Measurements from ENCODE around the gene CAPNS1.

- TF ChIP-seq FOXA1 (IDR thresholded peaks at IDR 0.05) = no peak
- no peak for TF ChIP-seq CTCF (IDR thresholded peaks at IDR 0.05; ENCODE audit: low read depth, low read length, missing input control)
- TF ChIP-seq ATF3 (IDR thresholded peaks at IDR 0.05) = no peak
- TF ChIP-seq RAD21 (IDR thresholded peaks at IDR 0.05) = no peak
These were observed 32.9 kb upstream of the CAPNS1 start for GRCh38 chr19:36106991-36107390.
